PC-9 (cell line): ENCODE measurements around the gene GMCL2.

Source experiments
- EZH2 ChIP-seq: fragments of 200-600 bp; sonication (generic); IDR thresholded peaks from 2 replicates; pipeline ENCODE4 v1.8.0; 2017; ENCODE audit warnings: antibody characterized with exemption, low read depth
- TF ChIP-seq, protein P1 (sequence below): fragments of 200-600 bp; sonication (generic); conservative IDR thresholded peaks from 2 replicates; pipeline ENCODE4 v1.6.1; 2017; ENCODE audit warnings: mixed run types, antibody characterized with exemption, mild to moderate bottlenecking, moderate library complexity

DNA sequence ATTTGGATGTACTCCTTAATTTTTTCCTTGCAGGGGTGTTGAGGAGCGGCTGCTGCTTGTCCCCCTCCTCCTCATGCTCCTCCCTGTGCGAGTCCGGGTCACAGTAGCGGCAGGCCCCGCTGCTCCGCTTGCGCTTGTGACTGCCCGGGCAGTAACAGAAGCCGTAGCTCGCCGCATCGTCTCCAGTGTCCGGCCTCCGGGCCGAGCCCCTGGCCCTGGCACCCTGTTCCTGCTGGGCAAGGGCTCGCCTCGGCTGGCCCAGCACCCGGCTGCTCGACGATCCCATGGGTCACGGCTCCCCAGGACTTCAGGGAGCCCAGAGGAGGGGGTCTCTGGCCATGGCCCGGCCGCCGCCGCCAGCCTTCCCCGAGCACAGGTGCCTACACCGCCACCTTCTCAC, at the start of gene GMCL2:
- TF ChIP-seq, protein P1, sequence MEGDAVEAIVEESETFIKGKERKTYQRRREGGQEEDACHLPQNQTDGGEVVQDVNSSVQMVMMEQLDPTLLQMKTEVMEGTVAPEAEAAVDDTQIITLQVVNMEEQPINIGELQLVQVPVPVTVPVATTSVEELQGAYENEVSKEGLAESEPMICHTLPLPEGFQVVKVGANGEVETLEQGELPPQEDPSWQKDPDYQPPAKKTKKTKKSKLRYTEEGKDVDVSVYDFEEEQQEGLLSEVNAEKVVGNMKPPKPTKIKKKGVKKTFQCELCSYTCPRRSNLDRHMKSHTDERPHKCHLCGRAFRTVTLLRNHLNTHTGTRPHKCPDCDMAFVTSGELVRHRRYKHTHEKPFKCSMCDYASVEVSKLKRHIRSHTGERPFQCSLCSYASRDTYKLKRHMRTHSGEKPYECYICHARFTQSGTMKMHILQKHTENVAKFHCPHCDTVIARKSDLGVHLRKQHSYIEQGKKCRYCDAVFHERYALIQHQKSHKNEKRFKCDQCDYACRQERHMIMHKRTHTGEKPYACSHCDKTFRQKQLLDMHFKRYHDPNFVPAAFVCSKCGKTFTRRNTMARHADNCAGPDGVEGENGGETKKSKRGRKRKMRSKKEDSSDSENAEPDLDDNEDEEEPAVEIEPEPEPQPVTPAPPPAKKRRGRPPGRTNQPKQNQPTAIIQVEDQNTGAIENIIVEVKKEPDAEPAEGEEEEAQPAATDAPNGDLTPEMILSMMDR: no peak
- no peak for TF ChIP-seq EZH2
